Measurements from ENCODE around the gene COL3A1. TPM values are rescaled to one million over a fixed set of nuclear protein-coding genes. Genes with fewer than 3 reads are reported as not detected.

Gene COL3A1
- total and polyA plus RNA-seq, 9 donors = 105 to 829 (median 289) TPM

GRCh38 chr2:189049709-189050164, 75.6 kb downstream of the COL3A1 start:
- Histone ChIP-seq H3K9me3 (no peaks in the 10 kb centered on the region), H3K4me3 (no peak overlapping the region), H3K4me1 (ENCODE audit: insufficient read depth) (no peaks in the 10 kb centered on the region), H3K36me3 (no peaks in the 10 kb centered on the region), H3K27ac (no peak overlapping the region), H3K27me3 (no peaks in the 10 kb centered on the region)
- DNase-seq = no peak
- whole genome bisulfite sequencing, 3 donors = 87 to 96% (median 87%) methylated on average over 1 of the region's 1 CpG
- intact Hi-C loops (cut with DNase I) = loop anchor here in 1 of 4 donors (10.0 kb wide), 1 partner anchor 55 kb away; no protein-coding TSS in a partner anchor
- TF ChIP-seq, protein P1, sequence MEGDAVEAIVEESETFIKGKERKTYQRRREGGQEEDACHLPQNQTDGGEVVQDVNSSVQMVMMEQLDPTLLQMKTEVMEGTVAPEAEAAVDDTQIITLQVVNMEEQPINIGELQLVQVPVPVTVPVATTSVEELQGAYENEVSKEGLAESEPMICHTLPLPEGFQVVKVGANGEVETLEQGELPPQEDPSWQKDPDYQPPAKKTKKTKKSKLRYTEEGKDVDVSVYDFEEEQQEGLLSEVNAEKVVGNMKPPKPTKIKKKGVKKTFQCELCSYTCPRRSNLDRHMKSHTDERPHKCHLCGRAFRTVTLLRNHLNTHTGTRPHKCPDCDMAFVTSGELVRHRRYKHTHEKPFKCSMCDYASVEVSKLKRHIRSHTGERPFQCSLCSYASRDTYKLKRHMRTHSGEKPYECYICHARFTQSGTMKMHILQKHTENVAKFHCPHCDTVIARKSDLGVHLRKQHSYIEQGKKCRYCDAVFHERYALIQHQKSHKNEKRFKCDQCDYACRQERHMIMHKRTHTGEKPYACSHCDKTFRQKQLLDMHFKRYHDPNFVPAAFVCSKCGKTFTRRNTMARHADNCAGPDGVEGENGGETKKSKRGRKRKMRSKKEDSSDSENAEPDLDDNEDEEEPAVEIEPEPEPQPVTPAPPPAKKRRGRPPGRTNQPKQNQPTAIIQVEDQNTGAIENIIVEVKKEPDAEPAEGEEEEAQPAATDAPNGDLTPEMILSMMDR (IDR thresholded peaks at IDR 0.05) = no peak
- TF ChIP-seq POLR2A (IDR thresholded peaks at IDR 0.05) = no peak
- TF ChIP-seq EP300 (IDR thresholded peaks at IDR 0.05) = no peak

DNA sequence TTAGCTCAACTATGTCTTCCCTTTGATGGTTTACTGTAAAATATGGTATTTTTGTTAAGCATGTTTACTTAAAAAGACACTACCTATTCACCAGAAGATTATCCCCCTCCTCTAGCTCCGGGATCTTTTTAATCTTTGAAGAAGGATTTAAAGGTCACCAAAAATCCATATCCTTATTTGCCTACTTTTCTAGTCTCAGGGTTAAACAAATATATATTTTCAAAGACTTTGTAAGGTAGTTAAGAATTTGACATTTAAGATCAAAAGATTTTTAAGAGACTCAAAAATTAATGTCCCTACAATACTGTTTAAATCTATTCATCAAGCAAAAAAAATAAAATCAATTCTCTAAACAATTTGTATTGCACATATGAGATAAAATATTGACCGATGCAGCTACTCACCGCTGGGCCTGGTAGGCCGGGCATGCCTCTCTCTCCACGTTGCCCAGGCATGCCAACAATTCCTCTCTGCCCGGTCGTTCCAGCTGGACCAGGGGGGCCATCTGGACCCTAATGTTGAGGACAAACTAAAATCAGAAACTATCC, 76.1 kb downstream of the COL3A1 start:
- no peaks in the 10 kb centered on the region for H3K36me3 ChIP-seq
- intact Hi-C loops (cut with DNase I) = loop anchor here in 1 of 4 donors (10.0 kb wide), 1 partner anchor 55 kb away; no protein-coding TSS in a partner anchor

DNA sequence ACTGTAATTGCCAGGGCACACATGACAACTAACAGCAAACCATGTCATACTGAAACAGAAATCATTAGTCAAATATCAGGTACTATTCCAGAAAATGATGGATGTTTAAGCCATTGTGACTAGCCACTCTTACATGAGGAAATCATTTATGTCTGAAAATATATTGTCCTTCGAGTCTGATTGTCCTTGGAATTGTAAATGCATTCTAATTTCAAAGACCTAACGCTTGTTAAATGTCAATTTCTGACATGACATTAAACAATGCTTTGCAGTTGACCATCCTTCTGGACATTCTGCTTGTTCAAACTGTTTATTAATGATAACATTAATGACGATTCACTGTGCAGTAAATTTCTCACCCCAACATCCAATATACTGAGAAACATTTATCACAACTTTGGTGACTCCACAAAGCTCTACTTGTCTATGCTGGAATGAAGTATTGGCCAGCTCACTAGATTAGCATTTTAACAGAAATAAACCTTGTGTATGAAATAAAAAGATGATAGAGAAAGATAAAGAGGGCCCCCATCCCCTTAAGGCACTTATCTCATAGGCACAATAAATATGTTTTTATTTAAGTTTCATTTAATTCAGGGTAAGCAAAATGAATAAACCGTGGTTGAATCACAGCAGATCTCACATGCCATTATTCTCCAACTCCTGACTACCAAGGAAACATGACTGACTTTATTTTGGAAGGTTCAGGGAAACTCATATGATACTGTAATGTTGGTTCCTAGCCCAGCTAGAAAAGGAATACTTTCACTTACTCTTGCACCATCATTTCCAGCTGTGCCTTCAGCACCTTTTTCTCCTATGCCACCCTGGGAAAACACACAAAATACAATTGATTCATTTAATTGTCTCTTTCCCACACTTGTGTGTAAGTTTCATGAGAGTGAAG, 82.3 kb downstream of the COL3A1 start:
- Histone ChIP-seq H3K4me3 (no peak overlapping the region), H3K4me1 (ENCODE audit: insufficient read depth) (no peaks in the 10 kb centered on the region), H3K9me3 (no peaks in the 10 kb centered on the region), H3K27ac (no peak overlapping the region), H3K27me3 (no peaks in the 10 kb centered on the region), H3K36me3 (no peaks in the 10 kb centered on the region)
- DNase-seq = no peak
- intact Hi-C loops (cut with DNase I) = loop anchor here in 1 of 4 donors (10.0 kb wide), 1 partner anchor 62 kb away; no protein-coding TSS in a partner anchor
- WGBS, 3 donors = 72 to 83% (median 78%) methylated on average over 4 of the region's 4 CpGs
- TF ChIP-seq, protein P1 (IDR thresholded peaks at IDR 0.05) = no peak
- TF ChIP-seq EP300 (IDR thresholded peaks at IDR 0.05) = no peak
- no peak for TF ChIP-seq POLR2A (IDR thresholded peaks at IDR 0.05)

More for the DNA sequence above, 76.1 kb downstream of the COL3A1 start:
- no peaks in the 10 kb centered on the region for H3K9me3 ChIP-seq
- DNase-seq = no peak
- no peak overlapping the region for H3K27ac ChIP-seq
- 85 to 94% (median 93%) methylated on average over 6 to 7 of the region's 7 CpGs for WGBS, 3 donors
- H3K4me1 ChIP-seq (ENCODE audit: insufficient read depth) = no peaks in the 10 kb centered on the region
- no peaks in the 10 kb centered on the region for H3K27me3 ChIP-seq
- H3K4me3 ChIP-seq = no peak overlapping the region
- no peak for TF ChIP-seq EP300 (IDR thresholded peaks at IDR 0.05)
- TF ChIP-seq POLR2A (IDR thresholded peaks at IDR 0.05) = no peak
- TF ChIP-seq, protein P1 (IDR thresholded peaks at IDR 0.05) = no peak

DNA sequence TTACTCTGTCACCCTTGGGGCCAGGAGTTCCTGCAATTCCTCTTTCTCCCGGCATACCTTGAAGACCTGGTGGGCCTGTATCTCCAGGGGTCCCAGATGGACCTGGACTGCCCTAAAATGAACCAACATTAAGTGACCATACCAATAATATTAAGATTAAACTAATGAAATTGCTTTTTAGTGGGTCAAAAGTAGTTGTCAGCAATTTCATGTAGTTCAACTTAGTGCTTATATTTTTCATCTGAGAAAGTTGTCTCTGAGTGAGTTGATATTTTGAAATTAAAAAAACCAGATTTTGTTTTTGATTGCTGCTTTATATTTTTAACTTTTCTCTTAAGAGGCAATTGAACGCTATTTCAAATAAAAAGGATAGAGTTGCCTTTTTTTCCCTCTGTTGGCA, 83.1 kb downstream of the COL3A1 start:
- H3K4me3 ChIP-seq = no peak overlapping the region
- no peaks in the 10 kb centered on the region for H3K9me3 ChIP-seq
- H3K27me3 ChIP-seq = no peaks in the 10 kb centered on the region
- intact Hi-C loops (cut with DNase I) = loop anchor here in 1 of 4 donors (10.0 kb wide), 1 partner anchor 63 kb away; no protein-coding TSS in a partner anchor
- no peaks in the 10 kb centered on the region for H3K4me1 ChIP-seq (ENCODE audit: insufficient read depth)
- no peak overlapping the region for H3K27ac ChIP-seq
- DNase-seq = no peak
- no peak for TF ChIP-seq POLR2A (IDR thresholded peaks at IDR 0.05)
- no peak for TF ChIP-seq EP300 (IDR thresholded peaks at IDR 0.05)
- TF ChIP-seq, protein P1 (IDR thresholded peaks at IDR 0.05) = no peak
- 94 to 98% (median 96%) methylated on average over 2 of the region's 2 CpGs for WGBS, 3 donors
- H3K36me3 ChIP-seq = no peaks in the 10 kb centered on the region

All from ovary (tissue), 9 donors.